A673 (cell line): ENCODE measurements around the gene NT5C. TPM values are rescaled to one million over a fixed set of nuclear protein-coding genes. Genes with fewer than 3 reads are reported as not detected.

ENCODE experiments used
- BruUV-seq: library from RNA; stranded (reverse); fragments of 400-500 nt; replicated peaks from 2 replicates; lab custom pipeline; 2021; lab: Mats Ljungman, UMichigan
- CTCF ChIA-PET: fragments of 300-600 bp; sonication (Branson Sonifier 250); formaldehyde crosslinking; loops from one replicate; lab custom pipeline; 2022; ENCODE audit warnings: antibody characterized with exemption; lab: Charles Lee
- POLR2A ChIA-PET: fragments of 300-600 bp; sonication (Branson Sonifier 250); formaldehyde crosslinking; loops from one replicate; lab custom pipeline; 2022; ENCODE audit warnings: antibody characterized with exemption; ENCODE audit not compliant: low non-redundant PET; lab: Charles Lee
- DNase-seq: peaks from one replicate; pipeline ENCODE4 v3.0.0-alpha.2; 2015; ENCODE audit warnings: low spot score
- H3K27ac ChIP-seq: fragments of 200-600 bp; sonication (generic); 2 replicates; pipeline ENCODE4 v1.5.1; 2016; ENCODE audit warnings: mixed run types, low read depth, mild to moderate bottlenecking, mixed read lengths, antibody characterized with exemption, low read length; ENCODE audit not compliant: poor library complexity, severe bottlenecking
- H3K27me3 ChIP-seq: fragments of 200-600 bp; sonication (generic); replicated peaks from 2 replicates; pipeline ENCODE4 v1.6.1; 2017; ENCODE audit warnings: mixed run types, low read depth, mild to moderate bottlenecking, mixed read lengths, antibody characterized with exemption, low read length; ENCODE audit not compliant: insufficient read depth, poor library complexity
- H3K36me3 ChIP-seq: fragments of 200-600 bp; sonication (generic); 2 replicates; pipeline ENCODE4 v1.6.1; 2016; ENCODE audit warnings: mixed run types, mild to moderate bottlenecking, mixed read lengths, antibody characterized with exemption, low read length; ENCODE audit not compliant: insufficient read depth, poor library complexity, severe bottlenecking
- H3K4me1 ChIP-seq: fragments of 200-600 bp; sonication (generic); 2 replicates; pipeline ENCODE4 v1.6.1; 2017; ENCODE audit warnings: mixed run types, mild to moderate bottlenecking, mixed read lengths, antibody characterized with exemption, low read length; ENCODE audit not compliant: insufficient read depth, poor library complexity, severe bottlenecking
- H3K4me3 ChIP-seq: fragments of 200-600 bp; sonication (generic); 2 replicates; pipeline ENCODE4 v1.5.1; 2016; ENCODE audit warnings: low read depth, mixed run types, mild to moderate bottlenecking, mixed read lengths, low read length; ENCODE audit not compliant: poor library complexity, severe bottlenecking
- H3K9me3 ChIP-seq: fragments of 200-600 bp; sonication (generic); 2 replicates; pipeline ENCODE4 v1.6.1; 2016; ENCODE audit warnings: mixed run types, low read depth, mild to moderate bottlenecking, mixed read lengths, antibody characterized with exemption, low read length; ENCODE audit not compliant: poor library complexity, severe bottlenecking
- EZH2 ChIP-seq: fragments of 200-600 bp; sonication (generic); IDR thresholded peaks from 2 replicates; pipeline ENCODE4 v1.6.1; 2017; ENCODE audit warnings: borderline replicate concordance, low read depth, mild to moderate bottlenecking, mixed read lengths, antibody characterized with exemption, low read length; ENCODE audit not compliant: poor library complexity, severe bottlenecking
- intact Hi-C: fragments of 100-400 bp; cut with micrococcal nuclease; formaldehyde crosslinking; loops from one replicate; pipeline ENCODE4 v1.10.0; 2022; ENCODE audit not compliant: unreplicated experiment
- total RNA-seq: library from RNA; stranded (reverse); gene quantifications from 2 replicates; pipeline ENCODE4 v1.2.3, GENCODE V29; 2021
- TF ChIP-seq, protein P1 (sequence below): fragments of 300-800, 200-600 bp; sonication (generic); conservative IDR thresholded peaks from 2 replicates; pipeline ENCODE4 v1.5.1; 2017; ENCODE audit warnings: low read depth, mild to moderate bottlenecking, antibody characterized with exemption, low read length, moderate library complexity, mixed read lengths

NT5C gene
- total RNA-seq, 1 experiment from 2014 or later = 43.3 TPM

DNA sequence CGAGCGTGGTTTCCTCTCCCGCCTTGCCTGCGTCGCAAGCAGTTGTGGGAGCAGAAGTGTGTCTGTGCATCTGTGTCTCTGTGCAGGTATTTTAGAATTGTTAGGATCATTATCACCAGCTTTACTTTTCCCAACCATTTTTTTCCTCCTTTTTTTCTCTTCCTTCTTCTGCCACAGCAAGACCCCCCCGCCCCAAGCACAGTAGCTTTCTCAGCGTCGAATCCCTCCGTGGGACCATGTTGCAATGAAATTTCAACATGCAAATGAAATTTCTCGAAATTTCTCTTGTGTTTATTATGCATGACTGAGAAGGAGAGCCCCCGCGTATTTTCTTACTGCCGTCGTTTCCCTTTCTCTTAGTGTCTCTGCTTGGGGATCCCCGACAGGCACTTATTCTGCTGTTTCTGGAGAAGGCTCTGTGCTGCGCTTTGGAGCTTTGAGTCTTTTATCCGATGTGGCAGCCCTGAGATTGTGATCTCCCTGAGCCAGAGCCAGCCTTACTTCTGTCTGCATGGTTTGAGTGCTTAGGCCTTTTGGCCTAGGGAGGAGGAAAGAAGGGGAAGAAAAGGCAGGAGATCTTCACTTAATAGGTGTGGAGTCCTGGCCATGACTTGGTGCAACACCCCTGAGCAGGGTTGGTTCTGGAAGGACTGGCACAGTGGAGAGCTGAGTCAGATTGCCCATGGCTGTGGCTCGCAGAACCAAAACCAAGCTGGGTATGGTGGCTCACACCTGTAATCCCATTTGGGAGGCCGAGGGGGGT lies 16.8 kb downstream of the NT5C start:
- POLR2A ChIA-PET = interaction anchor here (0.9 kb wide), 1 partner anchor 87 kb away, joined by 4 read pairs; no protein-coding TSS in a partner anchor
- no TSS peak for BruUV-seq
- H3K27me3 ChIP-seq = no peaks in the 10 kb centered on the region
- intact Hi-C loops = loop anchor here (2.0 to 10.0 kb wide), 4 partner anchors 16 to 298 kb away; partner anchors contain the start of genes NT5C and NUP85
- no peak for DNase-seq
- peak overlapping the region; percentile 74 for H3K27ac ChIP-seq
- H3K9me3 ChIP-seq = no peaks in the 10 kb centered on the region
- CTCF ChIA-PET = interaction anchor here (0.6 to 2.5 kb wide), 16 partner anchors 10 to 279 kb away, joined by 3 to 30 read pairs (median 5); partner anchors contain the start of genes MIF4GD, MRPL58 and NT5C
- TF ChIP-seq, protein P1, sequence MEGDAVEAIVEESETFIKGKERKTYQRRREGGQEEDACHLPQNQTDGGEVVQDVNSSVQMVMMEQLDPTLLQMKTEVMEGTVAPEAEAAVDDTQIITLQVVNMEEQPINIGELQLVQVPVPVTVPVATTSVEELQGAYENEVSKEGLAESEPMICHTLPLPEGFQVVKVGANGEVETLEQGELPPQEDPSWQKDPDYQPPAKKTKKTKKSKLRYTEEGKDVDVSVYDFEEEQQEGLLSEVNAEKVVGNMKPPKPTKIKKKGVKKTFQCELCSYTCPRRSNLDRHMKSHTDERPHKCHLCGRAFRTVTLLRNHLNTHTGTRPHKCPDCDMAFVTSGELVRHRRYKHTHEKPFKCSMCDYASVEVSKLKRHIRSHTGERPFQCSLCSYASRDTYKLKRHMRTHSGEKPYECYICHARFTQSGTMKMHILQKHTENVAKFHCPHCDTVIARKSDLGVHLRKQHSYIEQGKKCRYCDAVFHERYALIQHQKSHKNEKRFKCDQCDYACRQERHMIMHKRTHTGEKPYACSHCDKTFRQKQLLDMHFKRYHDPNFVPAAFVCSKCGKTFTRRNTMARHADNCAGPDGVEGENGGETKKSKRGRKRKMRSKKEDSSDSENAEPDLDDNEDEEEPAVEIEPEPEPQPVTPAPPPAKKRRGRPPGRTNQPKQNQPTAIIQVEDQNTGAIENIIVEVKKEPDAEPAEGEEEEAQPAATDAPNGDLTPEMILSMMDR = no peak
- no peak for TF ChIP-seq EZH2
- H3K4me3 ChIP-seq = peak overlapping the region; percentile 47
- H3K4me1 ChIP-seq = peaks cover 4% of the 10 kb centered on the region
- no peaks in the 10 kb centered on the region for H3K36me3 ChIP-seq

DNA sequence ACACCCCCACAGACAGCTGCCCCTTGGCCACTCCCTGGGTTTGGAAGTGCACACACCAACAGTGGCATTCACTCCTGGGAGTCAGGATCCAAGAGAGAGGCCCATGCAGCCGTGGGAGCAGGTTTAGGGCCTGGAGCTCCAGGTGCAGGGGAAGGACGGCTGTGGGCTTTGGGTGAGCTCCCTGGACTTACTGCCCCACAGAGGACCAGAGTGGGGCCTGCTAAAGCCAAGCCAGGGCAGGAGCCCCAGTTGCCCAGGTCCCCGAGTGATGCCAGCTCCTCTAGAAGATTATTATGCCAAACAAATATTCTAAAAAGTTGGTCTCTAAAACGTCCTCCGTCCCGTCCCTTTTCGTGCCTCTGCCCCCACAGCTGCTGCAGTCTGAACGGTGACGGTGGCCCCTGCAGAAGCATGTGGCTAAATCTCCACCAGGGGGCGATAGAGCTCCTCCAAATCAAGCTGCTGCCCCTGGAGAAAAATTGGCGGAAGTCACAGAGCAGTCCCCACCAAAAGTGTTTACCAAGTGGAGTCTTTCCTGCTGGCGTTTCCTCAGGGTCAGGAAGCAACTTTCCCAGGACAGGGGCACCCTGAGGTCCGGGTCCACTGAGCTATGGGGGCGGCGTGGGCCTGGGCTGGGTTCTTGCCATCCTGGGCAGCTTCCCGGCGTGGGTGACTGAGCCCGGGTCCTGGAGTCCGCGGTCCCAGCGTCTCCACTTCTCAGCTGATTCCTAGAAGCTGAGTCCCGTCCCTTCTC lies 17.6 kb downstream of the NT5C start:
- Histone ChIP-seq H3K4me3 (peak overlapping the region; percentile 47), H3K4me1 (peaks cover 4% of the 10 kb centered on the region), H3K36me3 (no peaks in the 10 kb centered on the region), H3K27me3 (no peaks in the 10 kb centered on the region), H3K9me3 (no peaks in the 10 kb centered on the region), H3K27ac (peak overlapping the region; percentile 74)
- intact Hi-C loops = loop anchor here (2.0 to 10.0 kb wide), 4 partner anchors 17 to 299 kb away; partner anchors contain the start of genes NT5C and NUP85
- BruUV-seq = no TSS peak
- ChIA-PET CTCF (interaction anchor here (0.6 to 2.5 kb wide), 18 partner anchors 9 to 280 kb away, joined by 3 to 30 read pairs (median 4); partner anchors contain the start of genes MIF4GD, MRPL58 and NT5C), POLR2A (interaction anchor here (0.9 kb wide), 1 partner anchor 88 kb away, joined by 4 read pairs; no protein-coding TSS in a partner anchor)
- peak; percentile 91 for DNase-seq
- TF ChIP-seq, protein P1 = peak; percentile 96
- TF ChIP-seq EZH2 = no peak

DNA sequence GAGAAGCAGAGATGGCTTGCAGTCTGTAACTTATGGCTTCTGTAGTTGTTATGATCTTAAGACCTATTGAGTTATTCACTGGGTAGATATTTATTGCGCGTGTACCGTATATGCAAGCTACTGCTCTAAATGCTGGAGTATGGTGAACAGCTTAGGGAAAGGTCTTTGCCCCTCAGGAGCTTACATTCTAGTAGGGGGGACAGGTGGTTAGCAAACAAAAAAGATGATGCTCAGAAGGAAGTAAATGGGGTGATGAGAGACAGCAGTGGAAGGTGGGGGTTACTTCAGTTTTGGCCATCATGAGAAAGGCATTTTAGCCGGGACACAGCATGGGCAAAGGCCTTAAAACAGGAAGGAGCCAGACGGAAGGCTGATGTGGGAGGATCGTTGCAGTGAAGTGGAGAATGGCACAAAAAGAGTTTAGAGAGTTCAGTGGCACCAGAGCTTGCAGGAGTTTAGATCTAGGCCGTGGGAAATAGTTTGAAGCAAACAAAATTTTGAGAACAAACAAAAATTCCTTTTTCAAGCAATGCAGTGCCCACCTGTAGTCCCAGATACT lies 19.7 kb downstream of the NT5C start:
- peaks cover 4% of the 10 kb centered on the region for H3K4me1 ChIP-seq
- ChIA-PET POLR2A (interaction anchor here (0.6 kb wide), 1 partner anchor 15 kb away, joined by 7 read pairs; no protein-coding TSS in a partner anchor), CTCF (interaction anchor here (1.0 kb wide), 1 partner anchor 19 kb away, joined by 3 read pairs; no protein-coding TSS in a partner anchor)
- intact Hi-C loops = loop anchor here (10.0 kb wide), 1 partner anchor 147 kb away; no protein-coding TSS in a partner anchor
- no peak overlapping the region for H3K4me3 ChIP-seq
- H3K9me3 ChIP-seq = no peaks in the 10 kb centered on the region
- TF ChIP-seq, protein P1 = no peak
- no peak for TF ChIP-seq EZH2
- no peak for DNase-seq
- H3K36me3 ChIP-seq = no peaks in the 10 kb centered on the region
- H3K27me3 ChIP-seq = no peaks in the 10 kb centered on the region
- H3K27ac ChIP-seq = no peak overlapping the region
- TSS peak; percentile 28 for BruUV-seq
